Stimulated activated CD8-positive, alpha-beta memory T cell treated with anti-CD3 and anti-CD28 coated beads, Interleukin-12 subunit alpha, Interleukin-12 subunit beta, amount 100 ng/mL, for 4 hours (primary cell): ENCODE data around the gene FAM171A1.
"Not testable (repeated sequence)": the region's sequence is repeated elsewhere in the genome, so short reads cannot be mapped to it uniquely, and the experiment has no call there.

Experiments
- DNase-seq: peaks from one replicate; pipeline ENCODE4 v3.0.0-alpha.2; 2020; ENCODE audit warnings: low read depth

The FAM171A1 gene

DNA sequence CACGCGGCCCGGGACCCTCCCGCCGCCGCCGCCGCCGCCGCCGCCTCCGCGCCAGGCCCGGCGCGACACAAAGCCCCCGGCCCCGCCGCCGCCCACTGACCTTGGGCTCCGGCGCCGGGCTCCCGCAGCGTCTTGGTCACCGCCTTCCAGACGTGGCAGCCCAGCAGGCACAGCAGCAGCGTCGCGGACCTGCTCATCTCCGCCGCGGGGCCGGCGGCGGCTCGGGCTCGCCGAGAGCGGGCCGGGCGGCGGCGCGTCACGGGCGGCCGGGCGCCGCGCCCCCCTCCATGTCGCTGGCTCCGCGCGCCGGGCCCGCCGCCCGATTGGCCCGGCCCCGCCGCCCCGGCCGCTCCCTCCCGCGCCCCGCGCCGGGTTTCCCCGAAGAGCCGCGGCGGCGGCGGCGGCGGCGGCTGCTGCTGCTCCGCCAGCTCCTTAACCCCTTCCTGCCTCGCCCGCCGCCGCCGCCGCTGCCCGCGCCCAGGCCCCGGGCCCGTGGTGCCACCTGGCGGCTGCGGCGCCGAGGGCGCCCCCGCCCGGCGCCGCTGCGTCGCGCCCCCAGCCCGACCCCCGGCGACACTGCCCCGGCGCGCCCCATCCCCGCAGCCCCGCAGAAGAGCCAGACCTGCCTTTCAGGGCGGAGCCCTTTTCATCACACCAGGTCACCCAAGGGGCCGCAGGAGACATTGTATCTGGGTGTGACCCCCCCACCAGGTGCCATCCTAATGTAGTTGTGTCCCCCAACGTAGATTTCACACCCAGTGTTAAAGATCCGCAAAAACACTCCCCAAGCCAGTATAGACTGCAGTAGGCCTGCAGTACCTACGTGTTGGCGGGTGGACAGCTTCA is at the start of gene FAM171A1:
Gene FAM171A1, minus strand, starts transcription at position 434 of the 846 bp plus-strand sequence. Its CDS starts 237 bp downstream, at position 197.
- DNase-seq: peak; percentile 21

- DNase-seq: no peak
Measured at GRCh38 chr10:15420858-15421257, 49.8 kb upstream of the FAM171A1 start.

DNA sequence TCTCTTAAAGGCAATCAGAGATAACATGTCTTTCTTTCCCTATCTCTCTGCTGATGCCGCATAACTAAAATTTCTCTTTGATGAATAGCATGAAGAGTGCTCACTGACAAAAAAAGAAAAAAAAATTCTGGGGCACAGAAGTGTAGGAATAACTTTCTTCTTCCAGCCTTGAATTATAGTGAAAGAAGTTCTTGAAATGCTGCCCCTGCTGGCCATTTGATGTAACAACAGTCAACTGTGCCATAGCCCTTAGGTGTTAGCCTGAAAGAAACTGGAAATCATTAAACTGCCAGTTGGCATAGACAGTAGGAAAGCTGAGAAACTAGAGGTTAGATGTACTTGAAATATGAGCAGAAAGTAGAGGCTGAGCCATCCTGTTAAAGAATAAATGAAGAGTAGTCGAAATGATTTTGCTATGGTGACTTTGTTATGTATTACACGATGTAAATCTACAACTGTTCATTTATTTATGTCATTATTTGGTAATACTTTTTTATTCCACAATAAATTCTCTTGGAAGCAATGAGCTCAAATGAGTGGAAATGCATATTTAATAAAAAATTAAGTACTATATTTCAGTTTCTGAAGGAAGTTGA is 48.3 kb upstream of the FAM171A1 start:
- DNase-seq: no peak

DNA sequence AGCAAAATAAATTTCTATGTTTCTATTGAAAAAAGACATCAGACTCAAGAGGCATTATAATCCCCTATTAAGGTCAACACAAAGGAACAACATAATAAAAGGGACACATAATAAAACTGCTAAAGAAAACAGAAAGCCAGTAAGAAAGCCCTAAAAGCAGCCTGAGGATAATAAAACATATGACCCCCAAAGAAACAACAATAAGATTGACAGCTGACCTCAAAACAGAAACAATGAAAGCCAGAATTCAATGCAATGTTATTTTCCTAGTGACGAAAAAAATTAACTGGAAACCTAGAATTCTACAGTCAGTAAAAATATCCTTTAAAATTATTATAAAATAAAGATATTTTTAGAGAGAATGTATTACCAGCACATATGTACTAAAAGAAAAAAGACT is 44.9 kb upstream of the FAM171A1 start:
- no peak for DNase-seq

- DNase-seq: no peak
Measured at GRCh38 chr10:15411010-15411409, 39.9 kb upstream of the FAM171A1 start.

DNA sequence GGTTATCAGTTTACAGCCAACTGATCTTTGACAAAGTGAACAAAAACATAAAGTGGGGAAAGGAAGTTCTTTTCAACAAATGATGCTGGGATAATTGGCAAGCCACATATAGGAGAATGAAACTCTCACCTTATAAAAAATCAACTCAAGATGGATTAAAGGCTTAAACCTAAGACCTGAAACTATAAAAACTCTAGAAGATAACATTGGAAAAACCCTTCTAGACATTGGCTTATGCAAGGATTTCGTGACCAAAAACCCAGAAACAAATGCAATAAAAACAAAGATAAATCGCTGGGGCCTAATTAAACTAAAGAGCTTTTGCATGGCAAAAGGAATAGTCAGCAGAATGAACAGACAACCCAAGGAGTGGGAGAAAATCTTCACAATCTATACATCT is 38.3 kb upstream of the FAM171A1 start:
- not testable (repeated sequence) for DNase-seq

- no peak for DNase-seq
Measured at GRCh38 chr10:15408557-15408956, 37.5 kb upstream of the FAM171A1 start.

DNA sequence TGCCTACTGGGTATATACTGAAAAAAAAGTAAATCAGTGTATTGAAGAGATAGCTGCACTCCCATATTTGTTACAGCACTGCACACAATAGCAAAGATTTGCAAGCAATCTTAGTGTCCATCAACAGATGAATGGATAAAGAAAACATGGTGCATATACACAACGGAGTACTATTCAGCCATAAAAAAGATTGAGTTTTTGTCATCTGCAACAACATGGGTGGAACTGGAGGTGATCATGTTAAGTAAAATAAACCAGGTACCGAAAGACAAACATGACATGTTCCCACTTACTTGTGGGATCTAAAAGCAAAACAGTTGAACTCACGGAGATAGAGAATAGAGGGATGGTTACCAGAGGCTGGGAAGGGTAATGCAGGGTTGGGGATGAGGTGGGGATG is 34.2 kb upstream of the FAM171A1 start:
- no peak for DNase-seq

- no peak for DNase-seq
Measured at GRCh38 chr10:15401382-15401781, 30.3 kb upstream of the FAM171A1 start.

GRCh38 chr10:15400461-15400860 is 29.4 kb upstream of the FAM171A1 start:
- not testable (repeated sequence) for DNase-seq

- DNase-seq: no peak
Measured at GRCh38 chr10:15399060-15399661, 28.1 kb upstream of the FAM171A1 start.

DNA sequence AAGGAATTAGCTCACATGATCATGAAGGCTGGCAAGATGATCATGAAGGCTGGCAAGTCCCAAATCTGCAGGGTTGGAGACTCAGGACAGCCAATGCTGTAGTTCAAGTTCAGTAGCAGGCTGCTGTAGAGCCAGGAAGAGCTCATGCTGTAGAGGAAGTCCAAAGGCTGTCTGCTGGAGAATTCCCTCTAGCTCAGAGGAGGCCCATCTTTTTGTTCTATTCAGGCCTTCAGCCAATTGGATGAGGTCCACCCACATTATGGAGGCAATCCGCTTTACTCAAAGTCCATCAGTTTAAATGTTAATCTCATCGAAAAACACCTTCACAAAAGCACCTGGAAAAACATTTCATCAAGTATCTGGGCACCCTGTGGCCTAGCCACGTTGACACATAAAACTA is 24.8 kb upstream of the FAM171A1 start:
- no peak for DNase-seq

DNA sequence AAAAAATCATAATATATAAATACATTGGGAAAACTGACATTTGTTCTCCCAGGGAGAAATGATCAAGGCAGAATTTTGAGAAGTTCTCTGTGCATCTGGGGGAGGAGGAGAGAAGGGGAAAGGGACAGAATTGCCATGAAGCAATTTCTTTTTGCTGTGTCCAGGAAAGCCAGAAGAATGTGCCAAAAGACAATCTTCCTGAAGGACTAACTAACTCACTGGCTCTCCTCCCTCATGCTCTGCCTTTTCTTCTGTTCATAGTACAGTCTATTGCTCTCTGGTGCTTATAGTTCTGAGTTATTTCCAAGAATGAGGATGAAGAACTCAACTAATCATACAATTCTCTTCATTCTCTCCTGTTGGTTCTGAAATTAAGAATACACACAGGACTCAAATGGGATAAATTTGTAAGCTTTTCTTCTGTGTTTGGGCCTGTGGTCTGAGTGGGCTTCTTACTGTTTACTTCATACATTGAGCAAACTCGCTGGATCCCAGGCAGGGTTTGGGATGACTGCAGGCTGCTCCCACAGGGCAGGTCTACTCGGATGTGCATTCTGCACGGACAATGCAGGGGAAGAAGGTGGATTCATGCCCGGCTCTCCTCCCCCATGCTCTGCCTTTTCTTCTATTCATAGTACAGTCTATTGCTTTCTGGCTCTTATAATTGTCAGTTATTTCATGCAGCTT is 22.2 kb upstream of the FAM171A1 start:
- no peak for DNase-seq

- no peak for DNase-seq
Measured at GRCh38 chr10:15391491-15391890, 20.4 kb upstream of the FAM171A1 start.

DNA sequence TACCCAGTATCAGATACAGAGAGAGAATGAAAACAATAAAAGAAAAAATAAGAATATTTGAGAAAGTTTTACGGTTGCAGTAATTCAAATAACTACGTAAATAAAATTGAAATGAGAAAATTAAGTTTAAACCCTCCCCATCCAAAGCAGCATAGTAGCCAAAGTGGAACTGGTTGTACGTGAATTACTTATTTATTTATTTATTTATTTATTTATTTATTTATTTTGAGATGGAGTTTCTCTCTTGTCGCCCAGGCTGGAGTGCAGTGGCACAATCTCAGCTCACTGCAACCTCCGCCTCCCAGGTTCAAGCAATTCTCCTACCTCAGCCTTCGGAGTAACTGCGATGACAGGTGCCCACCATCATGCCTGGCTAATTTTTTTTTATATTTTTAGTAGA is 17.1 kb upstream of the FAM171A1 start:
- not testable (repeated sequence) for DNase-seq

- no peak for DNase-seq
Measured at GRCh38 chr10:15387021-15387420, 15.9 kb upstream of the FAM171A1 start.

- DNase-seq: no peak
Measured at GRCh38 chr10:15385552-15386455, 14.7 kb upstream of the FAM171A1 start.

GRCh38 chr10:15381420-15381819 is 10.3 kb upstream of the FAM171A1 start:
- no peak for DNase-seq

DNA sequence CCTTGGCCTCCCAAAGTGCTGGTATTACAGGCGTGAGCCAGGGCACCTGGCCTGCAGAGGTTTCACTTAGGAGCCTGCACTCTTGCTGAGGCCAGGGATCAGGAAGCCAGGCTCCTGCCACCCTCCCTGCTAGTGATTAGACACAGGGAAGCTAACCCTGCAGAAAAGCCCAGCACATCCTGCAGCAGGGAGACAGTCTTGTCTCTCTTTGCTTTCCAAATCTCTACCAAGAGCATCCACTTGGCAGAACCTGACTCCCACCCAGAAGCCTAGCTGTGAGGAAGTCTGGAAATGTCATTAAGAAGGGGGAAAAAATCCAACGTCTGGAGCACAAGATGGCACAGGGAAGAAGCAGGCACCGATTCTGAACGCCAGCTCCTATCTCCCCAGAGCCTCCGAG is 8.0 kb upstream of the FAM171A1 start:
- no peak for DNase-seq

- no peak for DNase-seq
Measured at GRCh38 chr10:15378569-15378968, 7.5 kb upstream of the FAM171A1 start.

GRCh38 chr10:15374566-15374965 is 3.5 kb upstream of the FAM171A1 start:
- DNase-seq: no peak

- DNase-seq: no peak
Measured at GRCh38 chr10:15374156-15374555, 3.1 kb upstream of the FAM171A1 start.
